Activated B cell treated with CpG ODN at 0.5 μM for 24 hours (primary cell): ENCODE measurements around the gene RNF166. TPM values are rescaled to one million over a fixed set of nuclear protein-coding genes. Genes with fewer than 3 reads are reported as not detected.

Source experiments
- ATAC-seq: fragments of 200-7000 bp; cut with Tn5 transposase; one replicate; pipeline ENCODE4 v1.10.0; 2021; ENCODE audit warnings: low read depth, mild to moderate bottlenecking, moderate library complexity
- CTCF ChIA-PET: fragments of 350-600 bp; sonication (Branson Sonifier 250); formaldehyde crosslinking; loops from one replicate; lab custom pipeline; 2021; ENCODE audit warnings: antibody characterized with exemption; lab: Charles Lee
- POLR2A ChIA-PET: fragments of 350-600 bp; sonication (Branson Sonifier 250); formaldehyde crosslinking; loops from one replicate; lab custom pipeline; 2021; ENCODE audit warnings: antibody characterized with exemption; lab: Charles Lee
- DNase-seq: peaks from one replicate; pipeline ENCODE4 v3.0.0; 2022
- H3K27ac Mint-ChIP-seq: one replicate; pipeline ENCODE4 v1.8.0; 2020; ENCODE audit warnings: mixed read lengths
- H3K27me3 Mint-ChIP-seq: one replicate; pipeline ENCODE4 v1.8.0; 2021; ENCODE audit warnings: mixed read lengths
- H3K36me3 Mint-ChIP-seq: one replicate; pipeline ENCODE4 v1.8.0; 2021; ENCODE audit warnings: low read depth, mixed read lengths
- H3K4me1 Mint-ChIP-seq: one replicate; pipeline ENCODE4 v1.8.0; 2021; ENCODE audit warnings: mixed read lengths
- H3K4me3 Mint-ChIP-seq: one replicate; pipeline ENCODE4 v1.8.0; 2020; ENCODE audit warnings: mild to moderate bottlenecking, mixed read lengths
- H3K9me3 Mint-ChIP-seq: one replicate; pipeline ENCODE4 v1.8.0; 2020; ENCODE audit warnings: mixed read lengths
- CTCF ChIP-seq: fragments of 200-600 bp; IDR thresholded peaks from one replicate; pipeline ENCODE4 v1.8.0; 2022; ENCODE audit warnings: antibody characterized with exemption, mild to moderate bottlenecking
- intact Hi-C: fragments of 100-400 bp; cut with micrococcal nuclease; formaldehyde crosslinking; loops from one replicate; pipeline ENCODE4 v1.15.1; 2024
- total RNA-seq: library from RNA; stranded (reverse); gene quantifications from 2 replicates; pipeline ENCODE4 v1.2.3, GENCODE V29; 2022

RNF166 gene
- total RNA-seq, 1 donor from 2014 or later, result 45.3 TPM

GRCh38 chr16:88712362-88712979 is 6.3 kb upstream of the RNF166 start:
- Mint-ChIP-seq H3K27ac (no peak overlapping the region), H3K4me1 (peaks cover 1% of the 10 kb centered on the region), H3K36me3 (peaks cover 28% of the 10 kb centered on the region), H3K9me3 (no peaks in the 10 kb centered on the region), H3K4me3 (no peak overlapping the region), H3K27me3 (no peaks in the 10 kb centered on the region)
- DNase-seq, result no peak
- POLR2A ChIA-PET, result interaction anchor here (0.6 to 0.8 kb wide), 2 partner anchors 61 to 792 kb away, joined by 3 to 4 read pairs; no protein-coding TSS in a partner anchor
- no peak for ATAC-seq
- no peak for TF ChIP-seq CTCF
- CTCF ChIA-PET, result no interaction called here
- intact Hi-C loops, result no loop called here

- intact Hi-C loops, result no loop called here
- Mint-ChIP-seq H3K9me3 (no peaks in the 10 kb centered on the region), H3K27ac (no peak overlapping the region), H3K4me1 (peaks cover 7% of the 10 kb centered on the region), H3K4me3 (no peak overlapping the region), H3K36me3 (peaks cover 22% of the 10 kb centered on the region), H3K27me3 (no peaks in the 10 kb centered on the region)
- no peak for TF ChIP-seq CTCF
- ATAC-seq (no peak), DNase-seq (no peak)
- ChIA-PET POLR2A (no interaction called here), CTCF (no interaction called here)
Observed at GRCh38 chr16:88711750-88712340, 5.6 kb upstream of the RNF166 start.

DNA sequence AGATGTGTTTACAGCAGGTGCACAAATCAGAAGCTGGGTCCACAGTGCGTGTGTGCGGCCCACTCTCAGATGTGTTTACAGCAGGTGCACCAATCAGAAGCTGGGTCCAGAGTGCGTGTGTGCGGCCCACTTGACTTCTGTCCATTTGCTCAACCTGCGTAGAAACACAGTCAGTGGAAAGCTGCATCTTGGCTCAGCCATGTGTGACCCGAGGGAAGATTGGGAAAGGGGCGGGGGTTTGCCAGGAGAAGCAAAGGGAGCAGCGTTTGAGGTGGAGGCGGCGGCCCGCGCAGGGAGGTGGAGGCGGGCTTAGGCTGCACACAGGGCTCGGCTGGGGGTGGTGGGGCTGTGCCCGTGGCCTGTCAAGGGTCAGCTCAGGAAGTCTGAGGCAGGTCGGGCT is 4.3 kb upstream of the RNF166 start:
- no peaks in the 10 kb centered on the region for H3K27me3 Mint-ChIP-seq
- peaks cover 15% of the 10 kb centered on the region for H3K36me3 Mint-ChIP-seq
- no peak overlapping the region for H3K27ac Mint-ChIP-seq
- ChIA-PET CTCF (no interaction called here), POLR2A (interaction anchor here (0.6 kb wide), 1 partner anchor 92 kb away, joined by 3 read pairs; no protein-coding TSS in a partner anchor)
- intact Hi-C loops, result no loop called here
- peaks cover 9% of the 10 kb centered on the region for H3K4me1 Mint-ChIP-seq
- H3K4me3 Mint-ChIP-seq, result no peak overlapping the region
- no peaks in the 10 kb centered on the region for H3K9me3 Mint-ChIP-seq
- TF ChIP-seq CTCF, result no peak
- DNase-seq (no peak), ATAC-seq (no peak)

- ChIA-PET POLR2A (interaction anchor here (0.6 to 2.6 kb wide), 5 partner anchors 24 to 271 kb away, joined by 3 to 10 read pairs (median 5); partner anchors contain the start of genes GALNS, MVD and TRAPPC2L), CTCF (interaction anchor here (0.5 to 0.8 kb wide), 3 partner anchors 30 to 777 kb away, joined by 3 read pairs; no protein-coding TSS in a partner anchor)
- peaks cover 43% of the 10 kb centered on the region for H3K4me1 Mint-ChIP-seq
- H3K9me3 Mint-ChIP-seq, result no peaks in the 10 kb centered on the region
- peak overlapping the region; percentile 62 for H3K27ac Mint-ChIP-seq
- no peak for DNase-seq
- peak overlapping the region; percentile 84 for H3K4me3 Mint-ChIP-seq
- ATAC-seq, result no peak
- peaks cover 4% of the 10 kb centered on the region for H3K36me3 Mint-ChIP-seq
- intact Hi-C loops, result loop anchor here (1.0 kb wide), 5 partner anchors 21 to 137 kb away; partner anchors contain the start of genes CYBA, SNAI3 and ZC3H18
- H3K27me3 Mint-ChIP-seq, result no peaks in the 10 kb centered on the region
- TF ChIP-seq CTCF, result no peak
Observed at GRCh38 chr16:88706965-88707826, 988 bp upstream of the RNF166 start.
